GM21576 (cell line): Measurements from ENCODE around the gene C1QL1.

Experiments used
- ATAC-seq: cut with Tn5 transposase; IDR thresholded peaks from one replicate; pipeline ENCODE4 v1.9.1; 2021; ENCODE audit warnings: mild to moderate bottlenecking, moderate library complexity; ENCODE audit not compliant: unreplicated experiment

C1QL1 gene

GRCh38 chr17:44968225-44969143, at the start of gene C1QL1:
Gene C1QL1 (minus strand): TSS chr17:44968303. CDS start chr17:44968048, 255 bp downstream.
- ATAC-seq = peak; percentile 70

GRCh38 chr17:45016823-45017222, 48.7 kb upstream of the C1QL1 start:
- no peak for ATAC-seq

GRCh38 chr17:45016237-45016636, 48.1 kb upstream of the C1QL1 start:
- no peak for ATAC-seq

- no peak for ATAC-seq
Observed at GRCh38 chr17:45013021-45013997, 45.2 kb upstream of the C1QL1 start.

- ATAC-seq = no peak
Observed at GRCh38 chr17:45011767-45012166, 43.7 kb upstream of the C1QL1 start.

GRCh38 chr17:45009676-45010467, 41.8 kb upstream of the C1QL1 start:
- ATAC-seq = no peak

GRCh38 chr17:45008216-45008615, 40.1 kb upstream of the C1QL1 start:
- no peak for ATAC-seq

GRCh38 chr17:45006927-45007461, 38.9 kb upstream of the C1QL1 start:
- no peak for ATAC-seq

- ATAC-seq = no peak
Observed at GRCh38 chr17:45005700-45006099, 37.6 kb upstream of the C1QL1 start.

- no peak for ATAC-seq
Observed at GRCh38 chr17:45004388-45004787, 36.3 kb upstream of the C1QL1 start.

GRCh38 chr17:45003877-45004276, 35.8 kb upstream of the C1QL1 start:
- ATAC-seq = no peak

GRCh38 chr17:45001310-45001709, 33.2 kb upstream of the C1QL1 start:
- ATAC-seq = no peak

- no peak for ATAC-seq
Observed at GRCh38 chr17:44999433-44999832, 31.3 kb upstream of the C1QL1 start.

- no peak for ATAC-seq
Observed at GRCh38 chr17:44998646-44999045, 30.5 kb upstream of the C1QL1 start.

GRCh38 chr17:44997733-44998520, 29.8 kb upstream of the C1QL1 start:
- ATAC-seq = no peak

- no peak for ATAC-seq
Observed at GRCh38 chr17:44996304-44996703, 28.2 kb upstream of the C1QL1 start.

- no peak for ATAC-seq
Observed at GRCh38 chr17:44995436-44996001, 27.4 kb upstream of the C1QL1 start.

GRCh38 chr17:44992242-44992939, 24.3 kb upstream of the C1QL1 start:
- no peak for ATAC-seq

- no peak for ATAC-seq
Observed at GRCh38 chr17:44990994-44991393, 22.9 kb upstream of the C1QL1 start.
